Esophagus muscularis mucosa (tissue), 4 donors: ENCODE data around the gene SUDS3. TPM values are rescaled to one million over a fixed set of nuclear protein-coding genes. Genes with fewer than 3 reads are reported as not detected.
A peak's percentile ranks its signal among the peaks of the same experiment; 100 is the strongest.

ENCODE experiments used
- DNase-seq: peaks from one replicate; pipeline ENCODE4 v3.0.0-alpha.2; 2017; ENCODE audit errors: extremely low spot score
- H3K27ac ChIP-seq, 4 donors: fragments of 200-600 bp; sonication (generic); replicated peaks in 1 of 4; 1 replicate in 3 of 4; 2 replicates in 1 of 4; pipeline ENCODE4 v1.5.1; 2016 to 2019; ENCODE audit warnings: mild to moderate bottlenecking in 1 of 4
- H3K27me3 ChIP-seq, 4 donors: fragments of 200-600 bp; sonication (generic); one replicate each; pipeline versions ENCODE4 v1.5.1 to v1.6.0; 2016 to 2019
- H3K36me3 ChIP-seq, 4 donors: fragments of 200-600 bp; sonication (generic); one replicate each; pipeline ENCODE4 v1.5.1; 2016 to 2019
- H3K4me1 ChIP-seq, 4 donors: fragments of 200-600 bp; sonication (generic); one replicate each; pipeline ENCODE4 v1.5.1; 2016 to 2019
- H3K4me3 ChIP-seq, 4 donors: fragments of 200-600 bp; sonication (generic); 1 replicate in 2 of 4; 2 replicates in 2 of 4; pipeline ENCODE4 v1.5.1; 2016 to 2019; ENCODE audit warnings: mild to moderate bottlenecking in 4 of 4, moderate library complexity in 1 of 4
- H3K9me3 ChIP-seq, 4 donors: fragments of 200-600 bp; sonication (generic); 1 replicate in 3 of 4; 2 replicates in 1 of 4; pipeline ENCODE4 v1.5.1; 2016 to 2019
- EP300 ChIP-seq: sonication (generic); formaldehyde crosslinking; IDR thresholded peaks from one replicate; pipeline ENCODE4 v1.6.1; 2017; ENCODE audit warnings: antibody characterized with exemption
- POLR2A ChIP-seq: fragments of 450-650 bp; IDR thresholded peaks from one replicate; pipeline ENCODE4 v1.6.1; 2017; ENCODE audit warnings: antibody characterized with exemption, moderate library complexity, mild to moderate bottlenecking, low read depth
- POLR2AphosphoS5 ChIP-seq, 2 donors: sonication (generic); formaldehyde crosslinking; IDR thresholded peaks; one replicate each; pipeline ENCODE4 v1.6.1; 2017; ENCODE audit warnings: antibody characterized with exemption in 2 of 2
- WGBS: methylation state at CpG from one replicate; pipeline ENCODE4 v1.1.5; 2018; 5-methylcytosine and 5-hydroxymethylcytosine counted together
- intact Hi-C: fragments of 100-400 bp; cut with DNase I; formaldehyde crosslinking; loops from one replicate; pipeline ENCODE4 v1.15.1; 2023
- total RNA-seq, 4 donors: library from RNA; depleted of rRNA; stranded (reverse); fragments of >200 nt; gene quantifications; one replicate each; pipeline versions ENCODE4 v1.1.0 to v1.2.1, GENCODE V29; 2016
- TF ChIP-seq, protein P1 (sequence below), 3 experiments: fragments of 200-600 bp in 2 of 3; fragments of 450-650 bp in 1 of 3; sonication (generic) in 2 of 3; IDR thresholded peaks; one replicate each; pipeline ENCODE4 v1.5.1; 2017 to 2019; ENCODE audit warnings: antibody characterized with exemption in 3 of 3, mild to moderate bottlenecking in 2 of 3, moderate library complexity in 1 of 3

The SUDS3 gene
- total RNA-seq, 4 donors from 2014 or later = 34.5 to 76.0 (median 62.7) TPM

DNA sequence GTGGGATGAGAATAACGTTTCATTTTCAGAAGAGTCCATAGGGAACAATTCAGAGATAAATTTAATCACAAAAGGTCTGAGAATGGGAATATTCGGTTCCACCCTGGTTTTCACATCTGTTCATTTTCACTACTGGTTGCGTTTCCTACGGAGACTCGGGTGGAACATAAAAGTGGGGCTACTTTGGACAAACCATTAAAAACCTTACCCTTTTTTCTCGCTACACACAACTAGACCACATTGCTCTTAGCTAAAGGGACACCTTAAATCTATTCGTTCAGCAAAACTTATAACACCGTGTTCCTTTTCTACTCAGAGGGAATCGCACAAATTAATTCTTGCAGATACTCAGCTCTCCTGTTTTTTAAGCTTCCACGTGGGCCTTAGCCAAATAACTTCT lies 1.0 kb upstream of the SUDS3 start:
- DNase-seq = no peak
- intact Hi-C loops = loop anchor here (5.0 kb wide), 1 partner anchor 253 kb away; no protein-coding TSS in a partner anchor
- Histone ChIP-seq H3K9me3 (no peaks in the 10 kb centered on the region), H3K4me1 (peaks cover 42 to 75% (median 56%) of the 10 kb centered on the region in 4 donors), H3K27ac (peak overlapping the region; percentile 88 to 96 (median 92)), H3K4me3 (peak overlapping the region in 3 of 4 donors; percentile 94 to 99 (median 96)), H3K36me3 (peaks cover 7 to 18% (median 13%) of the 10 kb centered on the region in 4 donors), H3K27me3 (peaks cover 0 to 5% (median 0%) of the 10 kb centered on the region in 4 donors)
- TF ChIP-seq POLR2AphosphoS5 (IDR thresholded peaks at IDR 0.05) = no peak
- 77% methylated on average over 10 of the region's 10 CpGs for WGBS

DNA sequence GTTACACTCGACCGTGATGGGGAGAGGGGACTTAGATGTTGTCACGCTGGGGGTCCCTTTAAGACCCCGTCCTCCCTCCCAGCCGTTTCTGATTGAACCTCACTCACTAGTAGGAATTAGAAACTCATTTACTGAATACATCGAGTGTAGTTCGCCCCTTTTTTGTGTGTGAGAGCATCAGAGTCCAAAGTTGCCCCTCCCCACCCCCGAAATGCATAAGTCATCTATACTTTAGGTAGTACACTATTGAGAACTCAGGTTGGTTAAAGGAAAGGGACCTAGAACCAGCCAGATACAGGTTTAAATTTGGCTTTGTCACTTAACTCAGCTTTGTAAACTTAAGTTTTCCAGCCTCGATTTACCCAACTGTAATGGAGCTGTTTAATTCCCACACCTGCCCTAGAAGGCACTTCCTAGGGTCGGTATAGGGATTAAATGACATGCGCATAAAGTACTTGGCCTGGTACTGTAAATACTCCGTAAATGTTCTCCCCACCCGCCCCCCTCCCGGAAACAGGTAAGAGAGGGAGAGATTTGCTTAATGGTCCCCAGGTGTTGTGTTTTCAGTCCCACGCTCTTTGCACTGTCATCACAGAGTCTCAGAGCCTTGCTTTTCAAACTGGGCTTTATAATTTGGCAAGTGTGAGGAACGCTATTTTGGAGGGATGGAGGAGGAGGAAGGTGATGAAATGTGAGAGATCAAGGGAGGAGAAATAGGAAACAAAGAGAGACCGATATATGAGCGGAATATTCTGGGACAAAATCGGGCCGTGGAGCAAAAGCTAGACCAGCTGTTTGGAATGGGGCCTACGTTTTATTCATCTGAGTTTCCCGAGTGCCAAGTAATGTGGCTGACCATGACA lies 897 bp downstream of the SUDS3 start:
- H3K4me1 ChIP-seq = peaks cover 34 to 57% (median 44%) of the 10 kb centered on the region in 4 donors
- 2% methylated on average over 18 of the region's 22 CpGs for WGBS
- peaks cover 23 to 37% (median 32%) of the 10 kb centered on the region in 4 donors for H3K36me3 ChIP-seq
- peak overlapping the region; percentile 88 to 96 (median 92) for H3K27ac ChIP-seq
- H3K27me3 ChIP-seq = peaks cover 0 to 5% (median 0%) of the 10 kb centered on the region in 4 donors
- TF ChIP-seq EP300 (no peak), POLR2A (no peak), POLR2AphosphoS5 (IDR thresholded peaks at IDR 0.05) (no peak)
- TF ChIP-seq, protein P1, sequence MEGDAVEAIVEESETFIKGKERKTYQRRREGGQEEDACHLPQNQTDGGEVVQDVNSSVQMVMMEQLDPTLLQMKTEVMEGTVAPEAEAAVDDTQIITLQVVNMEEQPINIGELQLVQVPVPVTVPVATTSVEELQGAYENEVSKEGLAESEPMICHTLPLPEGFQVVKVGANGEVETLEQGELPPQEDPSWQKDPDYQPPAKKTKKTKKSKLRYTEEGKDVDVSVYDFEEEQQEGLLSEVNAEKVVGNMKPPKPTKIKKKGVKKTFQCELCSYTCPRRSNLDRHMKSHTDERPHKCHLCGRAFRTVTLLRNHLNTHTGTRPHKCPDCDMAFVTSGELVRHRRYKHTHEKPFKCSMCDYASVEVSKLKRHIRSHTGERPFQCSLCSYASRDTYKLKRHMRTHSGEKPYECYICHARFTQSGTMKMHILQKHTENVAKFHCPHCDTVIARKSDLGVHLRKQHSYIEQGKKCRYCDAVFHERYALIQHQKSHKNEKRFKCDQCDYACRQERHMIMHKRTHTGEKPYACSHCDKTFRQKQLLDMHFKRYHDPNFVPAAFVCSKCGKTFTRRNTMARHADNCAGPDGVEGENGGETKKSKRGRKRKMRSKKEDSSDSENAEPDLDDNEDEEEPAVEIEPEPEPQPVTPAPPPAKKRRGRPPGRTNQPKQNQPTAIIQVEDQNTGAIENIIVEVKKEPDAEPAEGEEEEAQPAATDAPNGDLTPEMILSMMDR (IDR thresholded peaks at IDR 0.05) = no peak
- DNase-seq = no peak
- no peaks in the 10 kb centered on the region for H3K9me3 ChIP-seq
- intact Hi-C loops = loop anchor here (2.0 to 5.0 kb wide), 2 partner anchors 194 to 255 kb away; no protein-coding TSS in a partner anchor
- H3K4me3 ChIP-seq = peak overlapping the region; percentile 94 to 100 (median 98)

DNA sequence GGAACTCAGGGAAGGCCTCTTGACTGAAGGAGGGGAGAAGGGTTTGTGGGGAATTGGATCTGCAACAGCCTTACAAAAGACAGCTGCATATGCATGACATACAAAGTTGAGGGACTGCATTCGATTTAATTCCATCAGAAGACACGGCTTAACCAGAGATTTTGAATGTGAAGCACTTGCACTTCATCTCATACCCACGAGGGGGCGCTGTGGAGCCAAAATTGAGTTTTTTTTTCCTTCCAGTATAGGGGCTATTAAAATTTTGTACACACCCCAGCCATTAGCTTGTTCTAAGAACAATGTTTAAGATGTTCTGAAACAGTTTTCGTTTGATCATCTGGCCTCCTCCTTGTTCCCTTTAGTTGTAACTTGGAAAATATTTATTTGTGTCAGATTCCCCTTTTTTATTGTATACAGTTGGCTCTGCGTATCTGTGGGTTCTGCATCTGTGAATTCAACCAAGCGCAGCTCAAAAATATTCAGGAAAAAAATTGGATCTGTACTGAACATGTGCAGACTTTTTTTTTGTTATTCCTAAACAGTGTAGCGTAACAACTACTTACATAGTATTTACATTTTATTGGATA lies 1.6 kb downstream of the SUDS3 start:
- TF ChIP-seq, protein P1 (IDR thresholded peaks at IDR 0.05) = peak; percentile 93 to 99 (median 98)
- TF ChIP-seq POLR2AphosphoS5 (IDR thresholded peaks at IDR 0.05) = no peak
- Histone ChIP-seq H3K4me1 (peaks cover 34 to 57% (median 44%) of the 10 kb centered on the region in 4 donors), H3K9me3 (no peaks in the 10 kb centered on the region), H3K36me3 (peaks cover 23 to 44% (median 37%) of the 10 kb centered on the region in 4 donors), H3K27ac (peak overlapping the region; percentile 88 to 96 (median 92)), H3K27me3 (peaks cover 0 to 5% (median 0%) of the 10 kb centered on the region in 4 donors), H3K4me3 (peak overlapping the region; percentile 94 to 100 (median 98))
- peak; percentile 92 for DNase-seq
- 32% methylated on average over 8 of the region's 8 CpGs for WGBS
- intact Hi-C loops = loop anchor here (2.0 to 5.0 kb wide), 2 partner anchors 195 to 256 kb away; no protein-coding TSS in a partner anchor

DNA sequence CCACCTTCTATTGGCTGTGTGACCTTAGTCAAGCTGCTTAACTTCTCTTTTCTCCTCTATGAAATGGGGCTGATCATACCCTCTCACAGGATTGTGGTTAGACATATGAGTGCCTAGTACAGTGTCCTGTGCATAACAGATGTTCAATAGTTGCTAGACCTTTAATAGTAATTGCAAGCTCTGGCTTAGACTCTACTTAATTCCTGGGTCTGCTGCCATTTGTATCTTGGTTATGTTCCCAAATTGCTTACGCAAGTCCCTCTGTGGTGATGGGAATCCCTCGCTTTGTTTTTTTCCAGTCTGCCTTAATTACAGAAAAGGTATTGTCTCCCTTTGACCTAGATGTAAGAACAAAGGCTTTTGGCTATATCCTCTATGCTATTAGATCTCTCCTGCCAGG lies 15.1 kb downstream of the SUDS3 start:
- Histone ChIP-seq H3K27me3 (no peaks in the 10 kb centered on the region), H3K9me3 (no peaks in the 10 kb centered on the region), H3K4me3 (no peak overlapping the region), H3K27ac (peak overlapping the region in 3 of 4 donors; percentile 19 to 50 (median 32)), H3K36me3 (peaks cover 52 to 99% (median 96%) of the 10 kb centered on the region in 4 donors), H3K4me1 (peaks cover 3 to 11% (median 8%) of the 10 kb centered on the region in 4 donors)
- TF ChIP-seq EP300 = no peak
- TF ChIP-seq, protein P1 (IDR thresholded peaks at IDR 0.05) = no peak
- TF ChIP-seq POLR2AphosphoS5 (IDR thresholded peaks at IDR 0.05) = no peak
- TF ChIP-seq POLR2A = no peak
- WGBS = 78% methylated on average over 2 of the region's 2 CpGs
- intact Hi-C loops = no loop called here
- no peak for DNase-seq

DNA sequence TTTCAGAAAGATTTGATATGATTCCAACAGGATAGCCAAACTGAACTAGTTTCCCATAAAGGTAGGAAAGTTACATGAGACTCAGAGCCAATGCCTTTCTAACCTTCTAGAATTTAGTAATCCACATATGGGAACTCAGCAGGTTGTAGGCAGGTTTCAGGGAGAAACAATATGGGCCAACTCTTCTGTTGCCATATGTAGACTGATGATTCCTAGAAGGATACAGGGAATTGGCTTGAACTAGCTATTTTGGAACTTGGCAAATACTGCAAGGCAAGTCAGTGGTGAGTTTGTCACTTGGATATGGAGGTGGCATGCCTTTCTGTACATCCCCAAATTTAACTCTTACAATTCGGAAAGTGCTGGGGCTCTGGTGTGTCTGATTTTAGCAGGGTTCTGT lies 15.5 kb downstream of the SUDS3 start:
- H3K4me1 ChIP-seq = peaks cover 3 to 11% (median 8%) of the 10 kb centered on the region in 4 donors
- TF ChIP-seq POLR2AphosphoS5 (IDR thresholded peaks at IDR 0.05) (no peak), POLR2A (no peak), EP300 (no peak)
- TF ChIP-seq, protein P1 (IDR thresholded peaks at IDR 0.05) = no peak
- 64% methylated on average over 1 of the region's 1 CpG for WGBS
- no peaks in the 10 kb centered on the region for H3K9me3 ChIP-seq
- H3K27me3 ChIP-seq = no peaks in the 10 kb centered on the region
- intact Hi-C loops = no loop called here
- no peak for DNase-seq
- peak overlapping the region in 3 of 4 donors; percentile 19 to 50 (median 32) for H3K27ac ChIP-seq
- peaks cover 49 to 99% (median 96%) of the 10 kb centered on the region in 4 donors for H3K36me3 ChIP-seq
- no peak overlapping the region for H3K4me3 ChIP-seq
